Stimulated activated naive CD8-positive, alpha-beta T cell treated with anti-CD3 and anti-CD28 coated beads, Interleukin-15, amount 100 ng/mL, for 72 hours (primary cell): ENCODE data around the gene ZNF611.
"Not testable (repeated sequence)": the region's sequence is repeated elsewhere in the genome, so short reads cannot be mapped to it uniquely, and the experiment has no call there.

Experiments
- ATAC-seq: fragments of 150-1000 bp; cut with Tn5 transposase; 2 replicates; pipeline ENCODE4 v1.10.0; 2021; ENCODE audit warnings: mild to moderate bottlenecking, moderate library complexity
- DNase-seq, 2 donors: peaks; one replicate each; pipeline ENCODE4 v3.0.0; 2021 to 2022
- H3K27ac Mint-ChIP-seq, 2 donors: one replicate each; pipeline ENCODE4 v1.8.0; 2022; ENCODE audit warnings: mild to moderate bottlenecking in 2 of 2, mixed read lengths in 2 of 2, moderate library complexity in 2 of 2
- H3K27me3 Mint-ChIP-seq: one replicate; pipeline ENCODE4 v1.8.0; 2022; ENCODE audit warnings: mixed read lengths
- H3K4me1 Mint-ChIP-seq: one replicate; pipeline ENCODE4 v1.8.0; 2022; ENCODE audit warnings: mild to moderate bottlenecking, mixed read lengths
- H3K4me3 Mint-ChIP-seq, 2 donors: one replicate each; pipeline ENCODE4 v1.8.0; 2022; ENCODE audit warnings: mild to moderate bottlenecking in 2 of 2, mixed read lengths in 2 of 2, moderate library complexity in 1 of 2
- H3K9me3 Mint-ChIP-seq, 2 donors: one replicate each; pipeline ENCODE4 v1.8.0; 2022; ENCODE audit warnings: mixed read lengths in 2 of 2

ZNF611 gene

GRCh38 chr19:52734893-52735661 lies at the start of gene ZNF611:
TSS of gene ZNF611 (minus strand) at chr19:52735044. CDS start at chr19:52715894, 19,150 bp downstream.
- Mint-ChIP-seq H3K27me3 (no peaks in the 10 kb centered on the region), H3K4me1 (peaks cover 25% of the 10 kb centered on the region), H3K4me3 (peak within 1 kb of the TSS; percentile 89 to 91), H3K9me3 (peaks cover 0 to 9% of the 10 kb centered on the region in 2 donors), H3K27ac (peak within 1 kb of the TSS; percentile 84 to 98)
- DNase-seq (peak; percentile 97), ATAC-seq (peak; percentile 99)

GRCh38 chr19:52782864-52783263 lies 48.0 kb upstream of the ZNF611 start:
- ATAC-seq, H3K4me3 Mint-ChIP-seq, H3K27me3 Mint-ChIP-seq, H3K27ac Mint-ChIP-seq, DNase-seq: not testable (repeated sequence)
- peaks cover 20 to 26% of the 10 kb centered on the region in 2 donors for H3K9me3 Mint-ChIP-seq
- peaks cover 62% of the 10 kb centered on the region for H3K4me1 Mint-ChIP-seq

GRCh38 chr19:52778811-52779210 lies 44.0 kb upstream of the ZNF611 start:
- Mint-ChIP-seq H3K27ac (no peak overlapping the region), H3K4me3 (peak overlapping the region; percentile 4 to 57), H3K4me1 (peaks cover 32% of the 10 kb centered on the region), H3K27me3 (no peaks in the 10 kb centered on the region), H3K9me3 (peaks cover 22 to 32% of the 10 kb centered on the region in 2 donors)
- DNase-seq (peak; percentile 48 to 53), ATAC-seq (peak; percentile 82)

- ATAC-seq, H3K27ac Mint-ChIP-seq, H3K4me3 Mint-ChIP-seq, H3K4me1 Mint-ChIP-seq, DNase-seq, H3K27me3 Mint-ChIP-seq: not testable (repeated sequence)
- peaks cover 21 to 50% of the 10 kb centered on the region in 2 donors for H3K9me3 Mint-ChIP-seq
Measured at GRCh38 chr19:52756447-52756846, 21.6 kb upstream of the ZNF611 start.

GRCh38 chr19:52749780-52750179 lies 14.9 kb upstream of the ZNF611 start:
- DNase-seq (no peak), ATAC-seq (no peak)
- Mint-ChIP-seq H3K4me1 (no peaks in the 10 kb centered on the region), H3K4me3 (no peak overlapping the region), H3K9me3 (peaks cover 0 to 8% of the 10 kb centered on the region in 2 donors), H3K27me3 (no peaks in the 10 kb centered on the region), H3K27ac (no peak overlapping the region)

- ATAC-seq (no peak), DNase-seq (no peak)
- no peak overlapping the region for H3K4me3 Mint-ChIP-seq
- no peaks in the 10 kb centered on the region for H3K27me3 Mint-ChIP-seq
- no peaks in the 10 kb centered on the region for H3K9me3 Mint-ChIP-seq
- no peak overlapping the region for H3K27ac Mint-ChIP-seq
- H3K4me1 Mint-ChIP-seq, result no peaks in the 10 kb centered on the region
Measured at GRCh38 chr19:52748336-52748950, 13.6 kb upstream of the ZNF611 start.

GRCh38 chr19:52745919-52746318 lies 11.1 kb upstream of the ZNF611 start:
- H3K9me3 Mint-ChIP-seq, H3K27ac Mint-ChIP-seq, H3K4me3 Mint-ChIP-seq, ATAC-seq, DNase-seq, H3K27me3 Mint-ChIP-seq: not testable (repeated sequence)
- peaks cover 21% of the 10 kb centered on the region for H3K4me1 Mint-ChIP-seq

- Mint-ChIP-seq H3K27me3 (no peaks in the 10 kb centered on the region), H3K4me1 (peaks cover 21% of the 10 kb centered on the region), H3K9me3 (peaks cover 0 to 3% of the 10 kb centered on the region in 2 donors), H3K4me3 (peak overlapping the region in 1 of 2 donors; percentile 46), H3K27ac (no peak overlapping the region)
- DNase-seq, result no peak
- no peak for ATAC-seq
Measured at GRCh38 chr19:52743091-52743490, 8.2 kb upstream of the ZNF611 start.

GRCh38 chr19:52742516-52742915 lies 7.7 kb upstream of the ZNF611 start:
- Mint-ChIP-seq H3K27me3 (no peaks in the 10 kb centered on the region), H3K9me3 (peaks cover 0 to 3% of the 10 kb centered on the region in 2 donors), H3K4me3 (peak overlapping the region; percentile 40 to 46), H3K27ac (no peak overlapping the region), H3K4me1 (peaks cover 21% of the 10 kb centered on the region)
- DNase-seq (no peak), ATAC-seq (peak; percentile 46)

GRCh38 chr19:52741951-52742485 lies 7.2 kb upstream of the ZNF611 start:
- H3K4me3 Mint-ChIP-seq, result peak overlapping the region in 1 of 2 donors; percentile 46
- no peak for ATAC-seq
- H3K27me3 Mint-ChIP-seq, result no peaks in the 10 kb centered on the region
- H3K4me1 Mint-ChIP-seq, result peaks cover 21% of the 10 kb centered on the region
- H3K9me3 Mint-ChIP-seq, result peaks cover 0 to 7% of the 10 kb centered on the region in 2 donors
- H3K27ac Mint-ChIP-seq, result no peak overlapping the region
- no peak for DNase-seq

GRCh38 chr19:52741371-52741770 lies 6.5 kb upstream of the ZNF611 start:
- H3K27ac Mint-ChIP-seq, ATAC-seq, DNase-seq, H3K27me3 Mint-ChIP-seq, H3K9me3 Mint-ChIP-seq, H3K4me3 Mint-ChIP-seq: not testable (repeated sequence)
- H3K4me1 Mint-ChIP-seq, result peaks cover 21% of the 10 kb centered on the region

- H3K4me1 Mint-ChIP-seq, result peaks cover 30% of the 10 kb centered on the region
- H3K9me3 Mint-ChIP-seq, result peaks cover 0 to 9% of the 10 kb centered on the region in 2 donors
- ATAC-seq, result no peak
Measured at GRCh38 chr19:52739576-52739975, 4.7 kb upstream of the ZNF611 start.

GRCh38 chr19:52735734-52736133 lies 890 bp upstream of the ZNF611 start:
- Mint-ChIP-seq H3K27me3 (no peaks in the 10 kb centered on the region), H3K9me3 (peaks cover 0 to 9% of the 10 kb centered on the region in 2 donors), H3K27ac (no peak overlapping the region), H3K4me1 (peaks cover 25% of the 10 kb centered on the region), H3K4me3 (peak overlapping the region; percentile 89 to 91)
- no peak for DNase-seq
- no peak for ATAC-seq

More at GRCh38 chr19:52739576-52739975, 4.7 kb upstream of the ZNF611 start:
- H3K27ac Mint-ChIP-seq, result no peak overlapping the region
- H3K4me3 Mint-ChIP-seq, result no peak overlapping the region
- H3K27me3 Mint-ChIP-seq, result no peaks in the 10 kb centered on the region
- no peak for DNase-seq

GRCh38 chr19:52734331-52734892 lies 432 bp downstream of the ZNF611 start:
- peak; percentile 56 for ATAC-seq
- peak overlapping the region; percentile 89 to 91 for H3K4me3 Mint-ChIP-seq
- no peak for DNase-seq

GRCh38 chr19:52726051-52726450 lies 8.8 kb downstream of the ZNF611 start:
- H3K27me3 Mint-ChIP-seq, DNase-seq: not testable (repeated sequence)
- peaks cover 14 to 27% of the 10 kb centered on the region in 2 donors for H3K9me3 Mint-ChIP-seq

More at GRCh38 chr19:52734331-52734892, 432 bp downstream of the ZNF611 start:
- Mint-ChIP-seq H3K27me3 (no peaks in the 10 kb centered on the region), H3K4me1 (peaks cover 25% of the 10 kb centered on the region), H3K9me3 (peaks cover 0 to 5% of the 10 kb centered on the region in 2 donors), H3K27ac (peak overlapping the region; percentile 84 to 98)

More at GRCh38 chr19:52726051-52726450, 8.8 kb downstream of the ZNF611 start:
- not testable (repeated sequence) for ATAC-seq, H3K4me1 Mint-ChIP-seq, H3K4me3 Mint-ChIP-seq, H3K27ac Mint-ChIP-seq
